ENCODE data around the gene DEPP1. TPM values are rescaled to one million over a fixed set of nuclear protein-coding genes. Genes with fewer than 3 reads are reported as not detected.

DEPP1 gene
- total and polyA plus RNA-seq, 2 donors (not counting 1 experiment from before 2014, with no cell fraction given) = not detected

- no peak overlapping the region for H3K27ac ChIP-seq (ENCODE audit: low read length in 2 of 2)
- no peak for TF ChIP-seq EZH2 (IDR thresholded peaks at IDR 0.05; ENCODE audit: borderline replicate concordance, insufficient read depth, low read depth, low read length, poor library complexity, severe bottlenecking)
- TF ChIP-seq, protein P1, sequence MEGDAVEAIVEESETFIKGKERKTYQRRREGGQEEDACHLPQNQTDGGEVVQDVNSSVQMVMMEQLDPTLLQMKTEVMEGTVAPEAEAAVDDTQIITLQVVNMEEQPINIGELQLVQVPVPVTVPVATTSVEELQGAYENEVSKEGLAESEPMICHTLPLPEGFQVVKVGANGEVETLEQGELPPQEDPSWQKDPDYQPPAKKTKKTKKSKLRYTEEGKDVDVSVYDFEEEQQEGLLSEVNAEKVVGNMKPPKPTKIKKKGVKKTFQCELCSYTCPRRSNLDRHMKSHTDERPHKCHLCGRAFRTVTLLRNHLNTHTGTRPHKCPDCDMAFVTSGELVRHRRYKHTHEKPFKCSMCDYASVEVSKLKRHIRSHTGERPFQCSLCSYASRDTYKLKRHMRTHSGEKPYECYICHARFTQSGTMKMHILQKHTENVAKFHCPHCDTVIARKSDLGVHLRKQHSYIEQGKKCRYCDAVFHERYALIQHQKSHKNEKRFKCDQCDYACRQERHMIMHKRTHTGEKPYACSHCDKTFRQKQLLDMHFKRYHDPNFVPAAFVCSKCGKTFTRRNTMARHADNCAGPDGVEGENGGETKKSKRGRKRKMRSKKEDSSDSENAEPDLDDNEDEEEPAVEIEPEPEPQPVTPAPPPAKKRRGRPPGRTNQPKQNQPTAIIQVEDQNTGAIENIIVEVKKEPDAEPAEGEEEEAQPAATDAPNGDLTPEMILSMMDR (IDR thresholded peaks at IDR 0.05) = no peak
- H3K9me3 Mint-ChIP-seq (ENCODE audit: insufficient read depth) = no peaks in the 10 kb centered on the region
- no peak overlapping the region for H3K4me3 ChIP-seq (ENCODE audit: control extremely low read depth in 1 of 5, extremely low read depth in 1 of 5, insufficient read depth in 1 of 5, low read depth in 2 of 5, low read length in 4 of 5)
- H3K4me1 Mint-ChIP-seq = peaks cover 24% of the 10 kb centered on the region
- ChIA-PET CTCF (interaction anchor here (1.0 kb wide), 1 partner anchor 21 kb away, joined by 3 read pairs; no protein-coding TSS in a partner anchor), POLR2A (no interaction called here)
- H3K4me3 Mint-ChIP-seq = no peak overlapping the region
- DNase-seq = no peak
- no peaks in the 10 kb centered on the region for H3K27me3 Mint-ChIP-seq
- no peak overlapping the region for H3K27ac Mint-ChIP-seq
- H3K9ac ChIP-seq (ENCODE audit: low read length) = no peak overlapping the region
- H3K9me3 ChIP-seq (ENCODE audit: control extremely low read depth in 1 of 3, control insufficient read depth in 2 of 3, insufficient read depth in 1 of 3, low read length in 2 of 3) = no peaks in the 10 kb centered on the region
- 81% methylated on average over 4 of the region's 8 CpGs for WGBS (ENCODE audit: insufficient coverage)
- H3K27me3 ChIP-seq (replicated peaks in 1 of 4; ENCODE audit: control extremely low read depth in 1 of 4, control insufficient read depth in 3 of 4, insufficient read depth in 4 of 4, low read length in 3 of 4) = no peaks in the 10 kb centered on the region
- peaks cover 16 to 22% of the 10 kb centered on the region in 2 donors for H3K4me1 ChIP-seq (ENCODE audit: control insufficient read depth in 2 of 2, insufficient read depth in 2 of 2, low read length in 2 of 2)
- intact Hi-C loops (cut with micrococcal nuclease) = no loop called here
- ATAC-seq (ENCODE audit: low read depth) = no peak
- H3K79me2 ChIP-seq (ENCODE audit: control insufficient read depth, insufficient read depth, low read length) = peaks cover 23% of the 10 kb centered on the region
- no peaks in the 10 kb centered on the region for H4K20me1 ChIP-seq (ENCODE audit: control insufficient read depth, insufficient read depth, low read length, poor library complexity, severe bottlenecking)
- no peak overlapping the region for H3K4me2 ChIP-seq (replicated peaks; ENCODE audit: low read depth, low read length, poor library complexity, severe bottlenecking)
- H2AFZ ChIP-seq (ENCODE audit: insufficient read depth, low read depth, low read length, poor library complexity, severe bottlenecking) = no peak overlapping the region
- H3K36me3 ChIP-seq (replicated peaks in 1 of 2; ENCODE audit: control extremely low read depth in 1 of 2, control insufficient read depth in 1 of 2, extremely low read depth in 1 of 2, insufficient read depth in 2 of 2, low read length in 1 of 2) = peaks cover 0 to 3% of the 10 kb centered on the region in 2 experiments
Measured at GRCh38 chr10:44955413-44956070, 23.1 kb downstream of the DEPP1 start.

DNA sequence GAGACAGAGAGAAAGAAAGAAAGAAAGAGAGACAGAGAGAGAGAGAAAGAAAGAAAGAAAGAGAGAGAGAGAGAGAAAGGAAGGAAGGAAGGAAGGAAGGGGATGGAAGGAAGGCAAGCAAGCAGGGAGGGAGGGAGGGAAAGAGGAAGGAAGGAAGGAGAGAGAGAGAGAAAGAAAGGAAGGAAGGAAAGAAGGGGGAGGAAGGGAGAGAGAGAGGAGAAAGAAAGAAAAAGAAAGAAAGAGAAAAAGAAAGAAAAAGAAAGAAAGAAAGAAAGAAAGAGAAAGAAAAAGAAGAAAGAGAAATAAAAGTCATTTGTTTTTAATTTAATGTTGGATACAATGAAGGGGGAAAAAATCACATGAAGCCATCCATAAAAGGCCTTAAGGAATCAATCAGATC lies 23.6 kb downstream of the DEPP1 start:
- intact Hi-C loops (cut with micrococcal nuclease) = no loop called here
- Histone ChIP-seq H3K4me3 (ENCODE audit: control extremely low read depth in 1 of 5, extremely low read depth in 1 of 5, insufficient read depth in 1 of 5, low read depth in 2 of 5, low read length in 4 of 5) (no peak overlapping the region), H3K4me1 (ENCODE audit: control insufficient read depth in 2 of 2, insufficient read depth in 2 of 2, low read length in 2 of 2) (peaks cover 12 to 24% of the 10 kb centered on the region in 2 donors), H3K27me3 (replicated peaks in 1 of 4; ENCODE audit: control extremely low read depth in 1 of 4, control insufficient read depth in 3 of 4, insufficient read depth in 4 of 4, low read length in 3 of 4) (no peaks in the 10 kb centered on the region), H3K9me3 (ENCODE audit: control extremely low read depth in 1 of 3, control insufficient read depth in 2 of 3, insufficient read depth in 1 of 3, low read length in 2 of 3) (no peaks in the 10 kb centered on the region), H3K27ac (ENCODE audit: low read length in 2 of 2) (no peak overlapping the region), H3K79me2 (ENCODE audit: control insufficient read depth, insufficient read depth, low read length) (peaks cover 18% of the 10 kb centered on the region), H3K36me3 (replicated peaks in 1 of 2; ENCODE audit: control extremely low read depth in 1 of 2, control insufficient read depth in 1 of 2, extremely low read depth in 1 of 2, insufficient read depth in 2 of 2, low read length in 1 of 2) (peaks cover 0 to 3% of the 10 kb centered on the region in 2 experiments), H2AFZ (ENCODE audit: insufficient read depth, low read depth, low read length, poor library complexity, severe bottlenecking) (no peak overlapping the region), H3K9ac (ENCODE audit: low read length) (no peak overlapping the region), H4K20me1 (ENCODE audit: control insufficient read depth, insufficient read depth, low read length, poor library complexity, severe bottlenecking) (no peaks in the 10 kb centered on the region), H3K4me2 (replicated peaks; ENCODE audit: low read depth, low read length, poor library complexity, severe bottlenecking) (no peak overlapping the region)
- ChIA-PET CTCF (interaction anchor here (1.0 kb wide), 1 partner anchor 21 kb away, joined by 3 read pairs; no protein-coding TSS in a partner anchor), POLR2A (no interaction called here)
- ATAC-seq (ENCODE audit: low read depth) (no peak), DNase-seq (no peak)
- no peaks in the 10 kb centered on the region for H3K27me3 Mint-ChIP-seq
- no peaks in the 10 kb centered on the region for H3K9me3 Mint-ChIP-seq (ENCODE audit: insufficient read depth)
- H3K4me3 Mint-ChIP-seq = no peak overlapping the region
- peaks cover 28% of the 10 kb centered on the region for H3K4me1 Mint-ChIP-seq
- H3K27ac Mint-ChIP-seq = no peak overlapping the region
- TF ChIP-seq, protein P1 (IDR thresholded peaks at IDR 0.05) = no peak
- no peak for TF ChIP-seq EZH2 (IDR thresholded peaks at IDR 0.05; ENCODE audit: borderline replicate concordance, insufficient read depth, low read depth, low read length, poor library complexity, severe bottlenecking)
